ENCODE results near the gene PCNT.

GRCh38 chr21:46441331-46441730 is 117.4 kb downstream of the PCNT start:
- TF ChIP-seq POLR2A (IDR thresholded peaks at IDR 0.05) (no peak), POLR2AphosphoS5 (IDR thresholded peaks at IDR 0.05) (no peak), CTCF (IDR thresholded peaks at IDR 0.05 in 8 of 11, conservative IDR thresholded peaks at IDR 0.05 in 3 of 11) (no peak)

Measured in spleen (tissue), 7 donors.